ENCODE measurements around the gene GRAMD1A.
A peak's percentile ranks its signal among the peaks of the same experiment; 100 is the strongest.
"Not testable (repeated sequence)": the region's sequence is repeated elsewhere in the genome, so short reads cannot be mapped to it uniquely, and the experiment has no call there.

GRAMD1A gene

DNA sequence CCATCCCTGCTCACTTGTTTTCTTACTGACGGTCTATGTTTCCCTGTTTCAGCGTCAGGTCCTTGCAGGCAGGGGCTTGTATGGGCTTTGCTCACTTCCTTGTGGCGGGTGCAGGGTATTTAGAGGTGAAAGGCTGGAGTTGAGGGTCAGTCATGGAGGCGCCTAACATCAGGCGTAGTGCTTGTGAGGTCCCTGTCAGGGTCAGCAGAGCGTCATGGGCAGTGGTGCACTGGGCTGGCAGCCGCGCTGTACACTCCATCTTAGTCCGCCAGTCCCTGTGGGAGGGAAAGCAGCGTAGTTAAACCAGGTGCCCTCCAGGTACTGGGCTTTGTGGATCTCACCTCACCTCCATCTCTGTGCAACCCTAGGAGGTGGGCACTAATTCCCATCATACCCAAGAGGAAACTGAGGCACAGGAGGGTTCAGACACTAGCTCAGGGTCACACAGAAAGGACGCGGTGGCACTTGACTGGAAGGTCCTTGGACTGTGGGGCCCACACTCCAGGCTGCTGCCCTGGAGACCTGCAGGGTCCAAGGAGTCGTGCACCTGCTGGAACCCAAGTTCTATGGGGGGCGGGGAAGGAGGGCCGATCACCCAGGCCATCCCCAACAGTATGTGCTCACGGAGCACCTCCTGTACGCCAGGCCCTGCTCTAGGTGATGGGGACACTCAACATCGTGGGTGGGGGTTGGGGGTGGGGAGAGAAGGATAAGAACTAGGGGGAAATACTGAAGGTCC is 4.6 kb downstream of the GRAMD1A start:
- no peak for DNase-seq

DNA sequence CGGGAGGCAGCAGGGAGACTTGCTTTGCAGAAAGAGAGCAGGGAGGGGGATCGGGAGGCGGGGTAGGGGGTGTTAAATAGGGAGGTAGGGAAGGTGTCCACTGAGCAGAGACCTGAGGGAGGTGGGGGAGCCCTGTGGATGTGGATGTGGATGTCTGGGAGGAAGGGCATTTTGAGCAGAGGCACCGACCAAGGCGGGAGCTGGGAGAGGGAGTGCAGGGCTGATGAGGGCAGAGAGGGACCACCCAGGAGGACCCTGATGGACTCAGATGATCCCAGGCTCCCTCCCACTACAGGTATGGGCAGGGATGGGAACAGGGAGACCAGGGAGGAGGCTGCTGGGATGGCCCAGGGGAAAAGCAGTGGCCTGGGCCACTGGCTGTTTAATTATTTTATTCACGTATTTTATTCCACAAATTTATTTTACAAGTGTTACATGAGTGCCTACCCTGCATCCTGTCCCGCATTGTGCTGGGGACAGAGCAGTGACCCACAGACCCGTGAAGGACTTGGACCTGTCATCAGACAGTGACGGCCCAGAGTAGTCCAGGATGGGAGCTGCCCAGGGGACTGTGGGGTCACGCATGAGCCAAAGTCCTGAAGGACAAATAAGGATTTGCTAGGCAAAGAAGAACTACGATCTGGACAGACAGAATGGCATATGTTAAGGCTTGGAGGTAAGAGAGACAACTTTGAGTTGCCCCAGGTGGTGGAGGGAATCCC is 5.3 kb downstream of the GRAMD1A start:
- DNase-seq = no peak

DNA sequence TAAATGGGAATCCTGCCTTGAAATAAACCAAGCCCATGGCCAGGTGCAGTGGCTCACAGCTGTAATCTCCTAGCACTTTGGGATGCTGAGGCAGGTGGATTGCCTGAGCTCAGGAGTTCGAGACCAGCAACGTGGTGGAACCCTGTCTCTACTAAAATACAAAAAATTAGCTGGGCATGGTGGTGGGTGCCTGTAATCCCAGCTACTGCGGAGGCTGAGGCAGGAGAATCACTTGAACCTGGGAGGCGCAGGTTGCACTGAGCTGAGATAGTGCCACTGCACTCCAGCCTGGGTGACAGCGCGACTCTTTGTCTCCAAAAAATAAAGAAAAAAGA is 5.9 kb downstream of the GRAMD1A start:
- not testable (repeated sequence) for DNase-seq

DNA sequence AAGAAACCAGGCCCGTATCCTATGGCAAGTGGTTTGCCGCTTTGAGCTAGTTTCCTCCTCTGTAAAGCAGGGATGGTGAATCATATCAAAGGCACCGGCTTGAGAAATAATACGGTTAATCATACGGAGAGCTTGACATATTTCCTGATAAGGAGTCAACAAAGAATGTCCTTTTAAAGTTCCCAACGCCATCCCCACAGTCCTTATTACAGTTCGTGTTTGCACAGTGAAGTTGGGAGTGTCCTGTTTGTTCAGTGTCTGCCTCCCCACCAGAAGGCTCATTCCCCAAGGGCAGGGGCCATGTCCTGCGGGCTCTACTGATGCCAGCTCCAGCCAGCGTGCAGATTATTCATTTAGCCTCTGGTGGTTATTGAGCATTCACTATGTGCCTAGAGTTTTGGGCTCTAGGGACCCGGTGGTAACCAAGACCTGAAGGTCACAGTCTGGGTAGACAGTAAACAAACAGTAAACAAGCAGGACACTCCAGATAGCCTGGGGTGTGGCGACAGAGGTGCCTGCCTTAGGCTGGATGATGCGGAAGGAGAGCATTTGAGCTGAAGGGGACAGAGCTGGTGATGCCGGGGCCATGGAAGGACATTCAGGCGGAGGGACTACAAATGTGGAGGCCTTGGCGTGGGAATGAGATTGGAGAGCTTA is 6.3 kb downstream of the GRAMD1A start:
- DNase-seq = no peak

DNA sequence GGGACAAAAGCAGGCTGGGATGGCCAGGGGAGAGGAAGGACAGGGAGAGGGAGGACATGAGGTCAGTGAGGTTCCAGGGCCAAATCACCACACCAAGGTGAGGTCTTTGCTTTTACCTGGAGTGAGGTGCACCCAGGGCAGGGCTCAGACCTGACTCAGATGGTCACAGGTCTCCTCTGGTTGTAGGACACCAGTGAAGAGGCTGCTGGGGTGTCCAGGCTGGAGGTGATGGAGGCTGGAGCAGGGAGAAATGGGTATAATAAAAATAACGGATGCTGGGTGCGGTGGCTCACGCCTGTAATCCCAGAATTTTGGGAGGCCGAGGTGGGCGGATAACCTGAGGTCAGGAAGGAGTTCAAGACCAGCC is 6.9 kb downstream of the GRAMD1A start:
- no peak for DNase-seq

DNA sequence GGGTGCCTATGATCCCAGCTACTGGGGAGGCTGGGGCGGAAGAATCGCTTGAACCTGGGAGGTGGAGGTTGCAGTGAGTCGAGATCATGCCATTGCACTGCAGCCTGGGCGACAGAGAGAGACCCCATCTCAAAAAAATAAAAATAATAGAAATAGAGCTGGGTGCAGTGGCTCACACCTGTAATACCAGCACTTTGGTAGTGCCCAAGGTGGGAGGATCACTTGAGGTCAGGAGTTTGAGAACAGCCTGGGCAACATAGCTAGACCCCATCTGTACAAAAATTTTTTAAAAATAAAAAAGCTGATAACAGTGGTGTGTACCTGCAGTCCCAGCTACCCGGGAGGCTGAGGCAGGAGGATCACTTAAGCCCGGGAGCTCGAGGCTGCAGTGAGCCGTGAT is 7.3 kb downstream of the GRAMD1A start:
- DNase-seq = not testable (repeated sequence)

DNA sequence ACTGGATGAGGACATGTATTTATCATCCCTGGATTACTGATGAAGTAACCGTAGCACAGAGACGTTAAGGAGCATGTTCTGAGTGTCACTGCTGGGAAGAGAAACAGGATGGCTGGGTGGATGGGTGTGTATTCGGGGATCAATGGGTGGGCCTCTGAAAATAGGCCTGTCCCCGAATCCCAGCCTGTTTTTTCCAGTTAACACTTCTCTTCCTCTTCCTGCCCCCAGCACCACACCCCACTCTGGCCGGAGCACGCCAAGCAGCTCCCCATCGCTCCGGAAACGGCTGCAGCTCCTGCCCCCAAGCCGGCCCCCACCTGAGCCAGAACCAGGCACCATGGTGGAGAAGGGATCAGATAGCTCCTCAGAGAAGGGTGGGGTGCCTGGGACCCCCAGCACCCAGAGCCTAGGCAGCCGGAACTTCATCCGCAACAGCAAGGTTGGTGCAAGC is 8.8 kb downstream of the GRAMD1A start:
- DNase-seq = no peak

DNA sequence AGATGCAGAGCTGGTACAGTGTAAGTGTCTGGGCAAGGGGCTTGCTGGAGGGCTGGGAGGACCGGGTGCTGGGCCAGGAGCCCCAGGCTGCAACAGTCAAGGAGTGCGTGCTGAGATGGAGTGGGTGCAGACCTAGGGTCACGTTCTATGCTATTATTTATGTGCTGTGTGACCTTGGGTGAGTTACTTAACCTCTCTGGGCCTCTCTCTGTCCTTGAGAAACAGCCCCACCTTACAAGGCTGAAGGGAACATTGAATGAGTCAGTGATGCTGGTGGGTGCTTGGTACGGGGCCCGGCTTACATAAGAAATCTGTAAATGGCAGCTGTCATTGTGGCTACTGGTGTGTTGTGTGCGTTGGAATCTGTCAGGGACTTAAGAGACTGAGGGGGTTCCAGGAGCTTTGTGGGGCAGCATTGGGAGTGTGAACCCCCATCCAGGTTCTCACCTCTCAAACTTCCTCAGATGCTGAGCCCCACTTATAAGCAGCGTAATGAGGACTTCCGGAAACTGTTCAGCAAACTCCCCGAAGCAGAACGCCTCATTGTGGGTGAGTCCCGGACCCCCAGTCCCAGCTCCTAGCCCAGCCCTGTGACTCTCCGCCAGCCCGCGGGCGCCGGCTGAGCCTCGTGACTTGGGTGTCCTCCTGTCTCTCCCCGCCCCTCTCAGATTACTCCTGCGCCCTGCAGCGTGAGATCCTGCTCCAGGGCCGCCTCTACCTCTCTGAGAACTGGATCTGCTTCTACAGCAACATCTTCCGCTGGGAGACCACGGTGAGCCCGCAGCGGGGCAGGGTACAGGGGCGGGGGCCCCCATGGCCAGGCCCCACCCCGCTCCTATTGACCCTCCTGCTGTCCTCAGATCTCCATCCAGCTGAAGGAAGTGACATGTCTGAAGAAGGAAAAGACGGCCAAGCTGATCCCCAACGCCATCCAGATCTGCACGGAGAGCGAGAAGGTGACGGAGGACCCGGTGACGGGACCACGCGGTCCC is 9.6 kb downstream of the GRAMD1A start:
- DNase-seq = no peak

DNA sequence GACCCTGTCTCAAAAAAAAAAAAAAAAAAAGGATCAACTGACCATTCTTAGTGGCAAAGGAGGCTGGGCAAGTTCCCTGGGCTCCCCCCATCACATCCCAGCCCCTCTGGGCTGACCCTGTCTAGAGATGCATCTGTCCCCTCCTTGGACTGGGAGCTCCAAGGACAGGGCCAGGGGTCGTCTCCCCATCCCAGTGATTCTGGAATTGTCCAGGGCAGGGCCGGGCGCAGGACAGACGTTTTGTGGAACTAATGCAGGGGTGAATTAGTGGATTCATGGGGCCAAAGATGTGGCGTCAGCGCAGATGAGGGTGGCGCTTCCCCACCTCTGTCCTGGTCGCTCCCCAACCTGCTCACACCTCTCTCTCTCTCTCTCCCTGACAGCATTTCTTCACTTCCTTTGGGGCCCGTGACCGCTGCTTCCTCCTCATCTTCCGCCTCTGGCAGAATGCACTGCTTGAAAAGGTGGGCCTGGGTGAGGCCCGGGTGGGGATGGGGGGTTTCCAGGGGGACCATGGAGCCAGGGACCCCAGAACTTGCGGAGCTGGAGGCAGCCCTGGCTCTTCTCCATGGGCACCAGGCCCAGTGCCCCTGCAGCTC is 11.1 kb downstream of the GRAMD1A start:
- no peak for DNase-seq

DNA sequence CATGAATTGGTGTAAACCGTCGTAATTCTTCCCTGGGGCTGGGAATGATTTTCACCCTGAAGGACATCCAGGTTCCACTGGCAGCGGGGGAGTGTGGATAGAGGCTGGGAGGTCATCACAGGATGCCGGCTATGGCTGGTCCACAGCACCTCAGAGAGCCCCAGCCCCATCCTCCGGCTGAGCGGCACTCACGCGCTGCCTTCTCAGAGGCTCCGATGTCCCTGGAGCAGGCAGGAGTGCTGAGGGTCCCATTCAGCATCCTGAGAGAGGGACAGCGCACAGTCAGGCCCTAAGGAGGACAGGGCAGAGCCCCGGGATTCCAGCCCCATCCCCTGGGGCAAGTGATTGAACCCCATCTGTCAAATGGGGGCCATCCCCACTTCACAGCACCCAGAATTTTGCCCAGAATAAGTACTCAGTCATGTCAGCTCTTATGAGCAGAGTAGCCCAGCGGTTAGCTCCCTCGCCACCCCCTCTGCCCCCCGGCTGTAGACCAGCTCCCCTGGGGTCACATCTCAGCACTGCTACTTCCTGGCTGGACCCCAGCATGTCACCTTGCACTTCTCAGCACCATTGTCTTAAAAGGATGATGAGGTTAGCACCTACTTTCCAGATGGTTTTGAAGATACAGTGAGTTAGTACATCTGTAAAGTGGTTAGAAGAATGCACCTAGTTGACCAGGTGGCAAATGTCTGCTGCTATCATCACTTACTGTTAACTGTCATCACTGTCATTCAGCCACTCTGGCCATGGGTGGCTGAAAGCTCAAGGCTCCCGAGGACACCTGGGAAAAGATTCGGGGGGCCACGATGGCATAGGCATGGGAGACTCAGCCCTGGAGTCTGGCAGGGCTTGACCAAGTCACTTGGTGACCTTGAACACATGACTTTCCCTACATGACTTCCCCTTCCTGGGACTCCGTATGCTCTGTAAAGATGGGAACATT is 11.9 kb downstream of the GRAMD1A start:
- no peak for DNase-seq

DNA sequence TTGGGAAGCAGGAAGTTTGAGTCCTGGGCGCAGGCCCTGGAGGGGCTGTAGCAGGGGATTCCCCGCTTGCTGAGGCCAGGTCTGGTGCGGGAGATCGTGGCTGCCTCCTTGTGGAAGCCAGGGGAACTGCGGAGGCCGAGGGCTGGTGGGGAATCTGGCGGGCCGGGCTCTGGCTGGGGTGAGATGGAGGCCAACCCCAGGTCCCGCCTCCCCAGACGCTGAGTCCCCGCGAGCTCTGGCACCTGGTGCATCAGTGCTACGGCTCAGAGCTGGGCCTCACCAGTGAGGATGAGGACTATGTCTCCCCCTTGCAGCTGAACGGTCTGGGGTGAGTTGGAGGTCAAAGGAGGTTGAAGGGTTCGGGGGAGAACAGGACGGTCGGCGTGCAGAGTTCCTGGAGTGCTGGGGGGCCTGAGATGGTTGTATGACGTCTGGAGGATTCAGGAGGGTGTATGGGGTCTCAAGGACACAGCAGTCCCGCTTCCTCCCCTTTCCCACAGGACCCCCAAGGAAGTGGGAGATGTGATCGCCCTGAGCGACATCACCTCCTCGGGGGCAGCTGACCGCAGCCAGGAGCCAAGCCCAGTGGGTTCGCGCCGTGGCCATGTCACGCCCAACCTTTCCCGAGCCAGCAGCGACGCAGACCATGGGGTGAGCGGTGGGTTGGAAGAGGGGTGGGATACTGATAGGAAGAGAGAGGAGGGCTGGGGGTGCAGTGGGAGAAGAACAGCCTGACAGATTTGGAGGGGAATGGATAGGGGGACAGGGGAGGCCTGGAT is 13.1 kb downstream of the GRAMD1A start:
- DNase-seq = peak in 1 of 2 experiments; percentile 45

DNA sequence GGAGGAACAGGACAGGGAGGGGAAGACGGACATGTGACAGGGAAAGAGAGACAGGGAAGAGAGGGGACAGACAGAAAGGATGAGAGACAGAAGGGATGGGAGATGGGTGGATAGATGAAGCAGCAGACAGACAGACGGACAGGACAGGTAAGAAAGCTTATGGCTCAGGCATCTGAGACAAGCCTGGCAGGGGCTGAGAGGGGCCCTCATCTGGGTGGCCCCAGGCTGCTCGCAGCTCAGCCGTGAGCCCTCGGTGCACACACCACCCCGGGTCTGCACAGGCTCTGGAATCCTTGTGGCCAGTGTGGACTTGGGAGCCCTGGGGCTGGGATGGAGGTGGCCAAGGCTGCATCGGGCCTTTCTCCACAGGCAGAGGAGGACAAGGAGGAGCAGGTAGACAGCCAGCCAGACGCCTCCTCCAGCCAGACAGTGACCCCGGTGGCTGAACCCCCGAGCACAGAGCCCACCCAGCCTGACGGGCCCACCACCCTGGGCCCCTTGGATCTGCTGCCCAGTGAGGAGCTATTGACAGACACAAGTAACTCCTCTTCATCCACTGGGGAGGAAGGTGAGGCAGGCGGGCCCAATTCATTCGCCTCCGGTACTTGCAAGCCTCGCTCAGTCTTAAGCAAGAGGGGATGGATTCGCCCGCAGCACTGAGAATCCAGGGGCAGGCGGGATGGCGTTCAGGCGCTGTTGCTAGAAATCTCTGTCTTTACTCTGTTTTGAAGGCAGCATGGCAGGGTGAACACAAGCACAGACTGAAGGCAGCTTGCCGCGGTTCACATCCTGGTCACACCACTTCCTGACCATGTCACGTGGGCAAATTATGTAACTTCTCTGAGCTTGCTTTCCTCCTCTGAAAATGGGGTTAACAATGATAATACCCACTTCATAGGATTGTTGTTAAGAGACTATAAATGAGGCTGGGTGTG is 14.0 kb downstream of the GRAMD1A start:
- no peak for DNase-seq

DNA sequence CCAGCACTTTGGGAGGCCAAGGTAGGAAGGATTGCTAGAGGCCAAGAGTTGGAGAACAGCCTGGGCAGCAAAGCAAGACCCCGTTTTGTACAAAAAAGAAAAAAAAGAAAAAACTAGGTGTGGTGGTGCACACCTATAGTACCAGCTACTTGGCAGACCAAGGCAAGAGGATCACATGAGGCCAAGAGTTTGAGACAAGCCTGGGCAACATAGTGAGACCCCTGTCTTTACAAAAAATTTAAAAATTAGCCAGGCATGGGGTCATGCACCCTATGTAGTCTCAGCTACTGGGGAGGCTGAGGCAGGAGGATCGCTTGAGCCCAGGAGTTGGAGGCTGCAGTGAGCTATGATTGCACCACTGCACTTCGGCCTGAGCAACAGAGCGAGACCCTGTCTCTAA is 14.7 kb downstream of the GRAMD1A start:
- DNase-seq = not testable (repeated sequence)

DNA sequence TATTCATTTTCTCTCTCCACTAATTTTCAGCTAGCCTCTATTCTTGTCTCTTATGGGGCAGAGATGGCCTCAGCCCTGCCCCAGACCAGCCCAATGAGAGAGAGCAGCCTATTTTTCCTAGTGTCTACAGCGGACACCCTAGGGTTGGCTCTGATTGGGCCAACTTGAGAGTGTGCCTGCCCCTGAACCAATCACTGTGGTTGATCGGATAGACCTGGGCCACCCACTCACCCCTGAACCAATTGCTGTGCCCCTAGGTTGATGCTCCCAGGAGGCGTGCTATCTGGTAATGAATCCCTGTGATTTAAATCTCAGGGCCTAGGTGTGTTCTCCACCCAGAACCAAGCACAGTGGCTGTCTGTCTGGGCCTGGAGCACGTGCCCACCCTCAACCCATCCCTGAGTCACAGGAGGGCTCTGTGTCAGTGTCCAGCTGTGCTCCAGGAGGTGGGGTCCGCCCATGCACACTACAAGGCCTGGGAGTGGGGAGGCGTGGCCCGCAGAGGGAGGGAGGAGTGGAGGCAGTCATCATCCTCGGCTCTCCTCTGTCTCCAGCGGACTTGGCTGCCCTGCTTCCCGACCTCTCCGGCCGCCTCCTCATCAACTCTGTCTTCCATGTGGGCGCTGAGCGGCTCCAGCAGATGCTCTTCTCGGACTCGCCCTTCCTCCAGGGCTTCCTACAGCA is 15.3 kb downstream of the GRAMD1A start:
- DNase-seq = no peak

DNA sequence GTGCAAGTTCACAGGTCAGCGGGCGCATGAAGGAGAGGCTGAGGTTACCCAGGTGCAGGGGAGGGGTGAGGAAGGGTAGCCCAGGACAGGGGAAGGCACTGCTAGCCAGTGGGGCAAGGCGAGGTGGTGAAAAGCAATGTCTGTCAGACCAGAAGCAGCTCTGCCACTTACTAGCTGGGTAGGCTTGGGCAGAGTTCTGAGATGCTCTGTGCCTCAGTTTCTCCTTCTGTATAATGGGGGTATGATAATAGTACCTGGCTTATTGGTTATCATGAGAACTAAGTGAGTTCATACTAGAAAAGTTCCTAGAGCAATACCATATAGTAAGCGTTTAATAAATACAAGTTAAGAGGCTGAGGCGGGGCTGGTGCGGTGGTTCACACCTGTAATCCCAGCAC is 15.8 kb downstream of the GRAMD1A start:
- no peak for DNase-seq

DNA sequence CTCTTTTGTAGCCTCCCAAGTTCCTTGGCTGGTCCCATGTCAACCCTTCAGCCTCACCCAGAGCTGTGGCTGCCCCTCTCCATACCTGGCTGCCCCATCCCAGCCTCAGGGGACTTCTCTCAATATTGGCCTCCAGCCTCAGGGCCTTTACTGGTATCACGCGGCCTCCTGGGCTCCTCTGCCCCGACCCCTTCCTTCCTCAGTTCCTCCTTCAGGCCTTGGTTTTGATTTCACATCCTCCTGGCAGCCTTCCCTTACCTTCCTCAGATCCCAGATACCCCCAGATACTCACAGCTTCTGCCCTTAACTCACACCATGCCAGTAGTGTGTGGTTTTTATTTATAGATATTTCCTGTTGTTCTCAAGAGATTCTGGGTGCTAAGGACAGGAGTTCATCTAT is 17.4 kb downstream of the GRAMD1A start:
- DNase-seq = no peak

DNA sequence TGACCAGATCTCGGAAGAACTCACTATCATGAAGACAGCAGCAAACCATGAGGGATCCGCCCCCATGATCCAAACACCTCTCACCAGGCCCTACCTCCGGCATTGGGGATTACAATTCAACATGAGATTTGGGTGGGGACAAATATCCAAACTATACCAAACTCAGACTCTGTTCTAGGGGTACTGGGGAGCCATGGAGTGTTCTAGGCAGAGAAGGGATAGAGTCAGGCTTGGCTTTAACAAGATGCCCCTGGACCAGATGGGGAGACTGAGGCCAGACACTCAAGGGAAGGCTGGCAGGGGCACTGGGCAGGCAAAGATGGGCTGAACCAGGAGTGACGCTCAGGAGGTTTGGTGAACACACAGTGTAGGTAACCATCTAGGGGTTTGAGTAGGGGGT is 18.3 kb downstream of the GRAMD1A start:
- DNase-seq = no peak

DNA sequence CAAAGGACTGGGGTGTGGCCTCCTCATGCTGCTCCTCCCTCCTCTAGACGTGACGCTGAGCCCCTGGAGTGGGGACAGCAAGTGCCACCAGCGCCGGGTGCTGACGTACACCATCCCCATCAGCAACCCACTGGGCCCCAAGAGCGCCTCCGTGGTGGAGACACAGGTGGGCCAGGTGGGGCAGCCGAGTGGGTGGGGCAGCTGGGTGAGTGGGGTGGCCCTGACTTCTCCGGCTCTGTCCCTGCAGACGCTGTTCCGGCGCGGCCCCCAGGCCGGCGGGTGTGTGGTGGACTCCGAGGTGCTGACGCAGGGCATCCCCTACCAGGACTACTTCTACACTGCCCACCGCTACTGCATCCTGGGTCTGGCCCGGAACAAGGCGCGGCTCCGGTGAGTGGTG is 19.0 kb downstream of the GRAMD1A start:
- DNase-seq = no peak

DNA sequence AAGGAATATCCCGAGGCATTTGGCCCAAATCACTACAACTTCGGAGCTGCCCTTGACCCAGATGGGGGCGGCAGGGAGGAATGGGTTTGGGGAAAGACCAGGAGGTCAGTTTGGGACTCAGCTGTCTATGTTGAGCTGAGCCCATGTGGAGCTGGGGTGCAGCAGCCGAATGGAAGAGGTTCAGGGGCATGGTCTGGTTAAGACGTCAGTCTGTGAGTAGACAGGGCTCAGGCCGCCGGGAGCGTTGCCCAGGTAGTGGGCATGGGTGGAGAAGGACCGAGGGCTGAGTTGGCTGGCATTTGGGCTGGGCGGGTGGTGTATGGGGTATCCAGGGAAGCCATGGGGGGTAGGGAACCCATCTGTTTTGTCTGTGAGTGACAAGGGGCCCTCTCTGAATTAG is 20.9 kb downstream of the GRAMD1A start:
- DNase-seq = no peak
